Erythroblast (primary cell): ENCODE data around the gene SLC5A11.

Experiments used
- GATA1 ChIP-seq: IDR thresholded peaks from 2 replicates; pipeline ENCODE4 v1.6.1; 2011; ENCODE audit warnings: low read depth, mild to moderate bottlenecking, control low read depth, low read length, moderate library complexity
- POLR2A ChIP-seq: IDR thresholded peaks from 2 replicates; pipeline ENCODE4 v1.6.1; 2011; ENCODE audit warnings: mild to moderate bottlenecking, low read length

DNA sequence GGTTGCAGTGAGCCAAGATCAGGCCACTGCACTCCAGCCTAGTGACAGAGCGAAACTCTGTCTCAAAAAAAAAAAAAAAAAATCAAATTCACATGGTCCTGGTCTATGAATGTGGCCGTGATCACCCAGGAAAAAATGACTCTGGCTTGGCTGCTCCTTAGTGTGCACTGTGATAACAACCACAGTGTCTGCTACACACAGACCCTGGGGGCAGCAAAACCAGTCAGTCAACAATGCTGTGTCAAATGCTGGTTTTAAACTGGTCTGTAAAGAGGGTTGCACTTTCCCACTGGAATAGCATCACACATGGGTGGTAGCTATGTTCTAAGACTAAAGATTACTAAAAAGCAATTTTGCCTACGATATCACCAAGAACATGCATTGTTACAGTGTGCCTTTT, 98.4 kb downstream of the SLC5A11 start:
- TF ChIP-seq POLR2A, result no peak
- no peak for TF ChIP-seq GATA1
